WI38 (cell line): Measurements from ENCODE around the gene PDE3A.

Experiments
- H3K4me3 ChIP-seq: 2 replicates; pipeline ENCODE4 v1.5.1; 2011; ENCODE audit warnings: low read depth, mild to moderate bottlenecking, control low read depth, low read length
- CTCF ChIP-seq: IDR thresholded peaks from 2 replicates; pipeline ENCODE4 v1.5.1; 2012; ENCODE audit warnings: low read depth, mild to moderate bottlenecking, control low read depth, low read length

The PDE3A gene

GRCh38 chr12:20392339-20392738, 24.0 kb downstream of the PDE3A start:
- no peak overlapping the region for H3K4me3 ChIP-seq
- no peak for TF ChIP-seq CTCF

GRCh38 chr12:20393707-20394106, 25.4 kb downstream of the PDE3A start:
- H3K4me3 ChIP-seq: no peak overlapping the region
- no peak for TF ChIP-seq CTCF

GRCh38 chr12:20395791-20396550, 27.6 kb downstream of the PDE3A start:
- H3K4me3 ChIP-seq: no peak overlapping the region
- TF ChIP-seq CTCF: no peak

- no peak for TF ChIP-seq CTCF
Observed at GRCh38 chr12:20398686-20399085, 30.3 kb downstream of the PDE3A start.

GRCh38 chr12:20400003-20400402, 31.7 kb downstream of the PDE3A start:
- no peak for TF ChIP-seq CTCF

More at GRCh38 chr12:20398686-20399085, 30.3 kb downstream of the PDE3A start:
- H3K4me3 ChIP-seq: no peak overlapping the region

GRCh38 chr12:20403230-20403629, 34.9 kb downstream of the PDE3A start:
- TF ChIP-seq CTCF: no peak
- no peak overlapping the region for H3K4me3 ChIP-seq

More at GRCh38 chr12:20400003-20400402, 31.7 kb downstream of the PDE3A start:
- H3K4me3 ChIP-seq: no peak overlapping the region

- H3K4me3 ChIP-seq: no peak overlapping the region
- no peak for TF ChIP-seq CTCF
Observed at GRCh38 chr12:20404576-20405346, 36.4 kb downstream of the PDE3A start.
